Hepatocyte (in vitro differentiated cells): ENCODE data around the gene KIF2A.

Experiments
- EZH2 ChIP-seq: fragments of 200-600 bp; sonication (generic); IDR thresholded peaks from 2 replicates; pipeline ENCODE4 v1.6.1; 2016; ENCODE audit warnings: antibody characterized with exemption, mild to moderate bottlenecking, borderline replicate concordance
- TF ChIP-seq, protein P1 (sequence below): fragments of 200-600 bp; sonication (generic); IDR thresholded peaks from 2 replicates; pipeline ENCODE4 v1.5.1; 2016; ENCODE audit warnings: antibody characterized with exemption, mild to moderate bottlenecking; ENCODE audit not compliant: poor library complexity

DNA sequence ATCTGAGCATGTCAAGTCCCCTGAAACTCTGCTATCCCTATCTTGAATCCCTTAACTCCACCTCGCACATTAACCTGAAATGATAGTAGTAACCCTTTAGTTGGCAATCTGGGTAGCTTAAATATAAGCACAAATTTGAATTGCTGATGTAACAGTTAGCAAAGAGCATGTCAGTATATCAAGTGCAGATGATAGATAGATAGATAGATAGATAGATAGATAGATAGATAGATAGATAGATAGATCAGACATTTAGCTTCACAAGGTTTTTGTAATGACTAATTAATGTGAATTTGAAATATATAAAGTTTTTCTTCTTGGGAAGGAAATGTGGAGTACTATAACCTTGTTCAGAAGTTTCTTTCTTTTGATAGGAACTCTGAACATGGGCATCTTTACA lies 30.4 kb upstream of the KIF2A start:
- TF ChIP-seq, protein P1, sequence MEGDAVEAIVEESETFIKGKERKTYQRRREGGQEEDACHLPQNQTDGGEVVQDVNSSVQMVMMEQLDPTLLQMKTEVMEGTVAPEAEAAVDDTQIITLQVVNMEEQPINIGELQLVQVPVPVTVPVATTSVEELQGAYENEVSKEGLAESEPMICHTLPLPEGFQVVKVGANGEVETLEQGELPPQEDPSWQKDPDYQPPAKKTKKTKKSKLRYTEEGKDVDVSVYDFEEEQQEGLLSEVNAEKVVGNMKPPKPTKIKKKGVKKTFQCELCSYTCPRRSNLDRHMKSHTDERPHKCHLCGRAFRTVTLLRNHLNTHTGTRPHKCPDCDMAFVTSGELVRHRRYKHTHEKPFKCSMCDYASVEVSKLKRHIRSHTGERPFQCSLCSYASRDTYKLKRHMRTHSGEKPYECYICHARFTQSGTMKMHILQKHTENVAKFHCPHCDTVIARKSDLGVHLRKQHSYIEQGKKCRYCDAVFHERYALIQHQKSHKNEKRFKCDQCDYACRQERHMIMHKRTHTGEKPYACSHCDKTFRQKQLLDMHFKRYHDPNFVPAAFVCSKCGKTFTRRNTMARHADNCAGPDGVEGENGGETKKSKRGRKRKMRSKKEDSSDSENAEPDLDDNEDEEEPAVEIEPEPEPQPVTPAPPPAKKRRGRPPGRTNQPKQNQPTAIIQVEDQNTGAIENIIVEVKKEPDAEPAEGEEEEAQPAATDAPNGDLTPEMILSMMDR = no peak
- no peak for TF ChIP-seq EZH2
